Activated CD8-positive, alpha-beta memory T cell treated with anti-CD3 and anti-CD28 coated beads for 36 hours (primary cell): ENCODE results near the gene SRSF7. TPM values are rescaled to one million over a fixed set of nuclear protein-coding genes. Genes with fewer than 3 reads are reported as not detected.

Experiments used
- CTCF ChIA-PET: fragments of 350-600 bp; sonication (Branson Sonifier 250); formaldehyde crosslinking; loops from one replicate; lab custom pipeline; 2021; ENCODE audit warnings: antibody characterized with exemption; lab: Charles Lee
- POLR2A ChIA-PET: fragments of 350-600 bp; sonication (Branson Sonifier 250); formaldehyde crosslinking; loops from one replicate; lab custom pipeline; 2021; ENCODE audit warnings: antibody characterized with exemption; lab: Charles Lee
- total RNA-seq, 2 experiments: library from RNA; stranded (reverse); gene quantifications; one replicate each; pipeline ENCODE4 v1.2.3, GENCODE V29; 2021

The SRSF7 gene
- total RNA-seq, 2 experiments from 2014 or later = 358 to 371 TPM

- CTCF ChIA-PET = interaction anchor here (0.6 to 1.1 kb wide), 3 partner anchors 29 to 114 kb away, joined by 3 read pairs; partner anchors contain the start of gene HNRNPLL
- POLR2A ChIA-PET = no interaction called here
Observed at GRCh38 chr2:38697116-38697840, 53.9 kb downstream of the SRSF7 start.

Other genes with a start within 250 kb of the SRSF7 start
- gene HNRNPLL, start 148.4 kb downstream of the SRSF7 start, total RNA-seq = 10 to 100 TPM; 79.3 to 82.0 TPM
- gene GALM, start 85.2 kb downstream of the SRSF7 start, total RNA-seq = 10 to 100 TPM; 94.9 to 96.9 TPM
- 10 to 100 TPM; 42.8 to 44.6 TPM for gene GEMIN6, start 26.8 kb upstream of the SRSF7 start, total RNA-seq
- 10 to 100 TPM; 24.1 to 27.6 TPM for gene DHX57, start 124.6 kb upstream of the SRSF7 start, total RNA-seq
- 10 to 100 TPM; 12.8 to 13.9 TPM for gene MORN2, start 124.6 kb upstream of the SRSF7 start, total RNA-seq
- gene ARHGEF33, start 138.5 kb upstream of the SRSF7 start, total RNA-seq = under 1 TPM; 0.42 to 0.89 TPM